IPS-NIHi11 (cell line): ENCODE data around the gene PGLYRP2.

Source experiments
- DNase-seq: peaks from one replicate; pipeline ENCODE4 v3.0.0; 2012; ENCODE audit warnings: mixed read lengths, low spot score

The PGLYRP2 gene

DNA sequence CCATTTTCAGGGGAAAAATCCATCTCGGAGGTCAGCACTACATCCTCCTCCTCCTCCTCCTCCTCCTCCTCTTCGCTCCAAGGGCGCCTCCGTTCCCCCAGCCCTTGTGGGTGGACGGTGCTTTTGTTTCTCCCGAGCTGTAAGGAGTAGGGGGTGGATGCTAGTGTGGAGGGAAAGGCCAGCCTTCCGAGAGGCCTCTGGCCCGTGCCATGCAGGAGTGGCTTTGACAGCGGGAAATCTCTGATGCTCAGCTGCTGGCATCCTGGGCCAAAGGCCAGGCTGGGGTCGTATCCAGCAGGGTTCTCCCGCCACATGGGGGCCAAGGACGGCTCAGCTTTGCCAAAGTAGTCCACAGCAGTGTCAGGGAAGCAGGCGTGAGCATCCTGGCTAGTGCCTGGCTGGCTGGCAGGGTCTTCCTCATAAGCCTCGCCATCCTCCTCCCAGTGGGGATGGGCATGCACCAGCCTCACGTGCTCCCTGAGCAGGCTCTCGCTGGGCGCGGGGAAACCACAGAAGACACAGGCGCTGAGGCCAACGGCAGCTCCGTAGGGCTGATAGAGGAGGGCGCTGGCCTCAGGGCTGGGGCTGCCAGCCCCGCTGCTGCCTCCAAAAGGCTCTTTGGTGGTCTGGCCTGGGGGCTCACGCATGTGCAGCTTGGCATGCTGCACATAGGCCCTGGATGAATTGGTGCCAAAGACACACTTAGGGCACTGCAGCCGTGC is 40.1 kb downstream of the PGLYRP2 start:
- no peak for DNase-seq

DNA sequence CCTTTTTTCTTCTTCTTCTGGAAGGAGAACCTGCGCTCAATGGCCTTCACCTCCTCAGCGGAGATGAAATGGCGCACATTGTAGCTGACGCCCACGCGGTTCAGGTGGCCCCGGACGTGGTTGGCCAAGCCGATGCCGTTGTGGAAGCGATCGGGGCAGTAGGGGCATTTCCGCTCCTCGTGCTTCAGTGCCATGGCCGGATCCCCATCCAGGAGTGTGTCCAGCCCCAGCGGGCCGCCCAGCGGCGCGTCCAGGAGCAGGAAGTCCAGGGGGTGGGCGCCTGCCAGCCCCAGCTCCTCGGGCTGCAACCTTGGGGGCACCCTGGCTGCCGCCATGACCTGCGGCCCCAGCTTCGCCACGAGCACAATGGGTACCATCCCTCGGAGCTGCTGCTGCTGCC is 40.7 kb downstream of the PGLYRP2 start:
- no peak for DNase-seq

DNA sequence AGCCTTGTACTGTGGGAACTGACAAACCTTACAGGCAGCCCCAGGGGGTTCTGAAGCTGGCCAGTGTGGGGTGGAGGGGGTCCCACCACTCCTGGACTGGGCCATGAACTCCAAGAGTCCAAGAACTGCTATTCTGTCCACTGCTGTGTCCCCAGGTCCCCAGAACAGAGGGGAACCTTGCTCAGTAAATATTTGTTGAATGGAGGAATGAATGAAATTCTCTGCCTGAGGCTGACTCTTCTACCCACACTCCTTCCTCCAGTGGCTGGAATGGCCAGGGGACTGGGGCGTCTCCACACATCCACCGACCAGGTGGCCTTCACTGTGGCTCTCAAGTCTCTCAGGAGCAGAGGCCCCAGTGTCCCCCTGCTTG is 41.2 kb downstream of the PGLYRP2 start:
- DNase-seq: no peak

DNA sequence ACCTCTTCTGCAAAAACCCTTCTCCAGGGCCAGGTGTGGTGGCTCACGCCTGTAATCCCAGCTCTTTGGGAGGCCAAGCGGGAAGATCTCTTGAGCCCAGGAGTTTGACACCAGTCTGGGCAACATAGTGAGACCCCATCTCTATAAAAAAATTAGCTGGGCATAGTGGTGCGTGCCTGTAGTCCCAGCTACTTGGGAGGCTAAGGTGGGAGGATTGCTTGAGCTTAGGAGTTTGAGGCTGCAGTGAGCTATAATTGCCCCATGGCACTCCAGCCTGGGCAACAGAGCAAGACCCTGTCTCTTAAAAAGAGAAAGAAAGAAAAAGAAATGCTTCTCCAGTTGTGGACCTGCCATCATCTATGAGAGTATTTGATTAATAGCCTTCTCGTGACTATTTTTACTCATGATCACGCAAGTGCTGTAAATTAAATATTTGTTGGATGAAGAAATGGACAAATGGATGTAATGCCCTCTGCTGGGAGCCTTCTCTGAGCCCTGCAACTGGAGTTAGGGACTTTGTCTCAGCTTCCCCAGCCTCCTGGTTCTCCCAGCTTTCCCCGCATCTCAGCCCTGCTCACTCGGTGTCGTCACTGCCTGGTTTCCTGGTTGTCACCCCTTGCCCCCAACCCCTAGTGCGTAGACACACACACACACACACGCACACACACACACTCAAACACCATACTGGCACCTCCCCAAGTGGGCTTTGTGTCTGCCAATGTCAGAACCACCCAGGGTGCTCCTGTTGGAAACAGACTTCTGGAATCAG is 41.8 kb downstream of the PGLYRP2 start:
- no peak for DNase-seq

DNA sequence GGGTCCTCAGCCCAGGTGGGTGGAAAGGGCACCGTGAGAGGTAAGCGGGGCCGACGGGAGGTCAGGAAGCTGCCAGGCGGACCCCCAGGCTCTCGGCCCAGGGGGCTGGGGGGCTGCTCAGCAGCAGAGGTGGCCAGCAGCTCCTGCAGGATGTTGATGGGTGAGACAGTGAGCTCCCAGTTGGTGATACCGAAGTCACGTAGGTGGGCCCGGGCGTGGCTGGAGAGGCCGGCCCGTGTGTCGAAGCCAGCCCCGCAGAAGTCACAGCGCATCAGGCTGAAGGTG is 42.5 kb downstream of the PGLYRP2 start:
- no peak for DNase-seq

DNA sequence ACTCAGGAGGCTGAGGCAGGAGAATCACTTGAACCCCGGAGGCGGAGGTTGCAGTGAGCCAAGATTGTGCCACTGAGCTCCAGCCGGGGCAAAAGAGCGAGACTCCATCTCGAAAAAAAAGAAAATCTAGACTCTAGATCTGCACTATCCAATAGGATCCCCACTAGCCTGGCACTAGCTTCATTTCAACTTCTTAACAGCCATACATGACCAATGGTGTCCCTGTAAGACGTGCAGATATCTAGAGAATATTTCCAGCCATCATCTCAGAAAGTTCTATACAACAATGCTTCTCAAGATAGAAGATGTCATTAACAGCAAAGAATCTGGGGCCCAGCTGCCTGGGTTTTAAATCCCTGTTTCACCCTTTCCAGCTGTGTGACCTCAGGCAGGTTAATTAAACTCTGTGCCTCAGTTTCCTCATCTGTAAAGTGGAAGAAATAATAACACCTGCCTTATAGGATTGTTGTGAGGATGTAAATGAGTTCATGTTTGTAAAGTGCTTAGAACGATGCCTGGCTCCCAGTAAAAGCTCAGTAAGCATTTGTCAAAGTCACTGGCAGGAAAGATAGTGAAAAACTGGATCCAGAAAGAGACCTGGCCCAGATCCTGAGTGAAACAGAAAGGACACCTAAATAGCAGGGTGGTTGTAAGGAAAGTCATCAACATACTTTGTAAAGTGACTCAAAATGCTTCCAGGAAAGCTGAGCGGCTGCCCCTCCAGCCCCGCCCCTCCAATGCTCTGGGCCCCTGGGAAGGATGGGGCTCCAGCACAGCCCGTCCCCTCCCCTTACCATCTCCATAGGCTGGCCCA is 43.1 kb downstream of the PGLYRP2 start:
- DNase-seq: no peak

DNA sequence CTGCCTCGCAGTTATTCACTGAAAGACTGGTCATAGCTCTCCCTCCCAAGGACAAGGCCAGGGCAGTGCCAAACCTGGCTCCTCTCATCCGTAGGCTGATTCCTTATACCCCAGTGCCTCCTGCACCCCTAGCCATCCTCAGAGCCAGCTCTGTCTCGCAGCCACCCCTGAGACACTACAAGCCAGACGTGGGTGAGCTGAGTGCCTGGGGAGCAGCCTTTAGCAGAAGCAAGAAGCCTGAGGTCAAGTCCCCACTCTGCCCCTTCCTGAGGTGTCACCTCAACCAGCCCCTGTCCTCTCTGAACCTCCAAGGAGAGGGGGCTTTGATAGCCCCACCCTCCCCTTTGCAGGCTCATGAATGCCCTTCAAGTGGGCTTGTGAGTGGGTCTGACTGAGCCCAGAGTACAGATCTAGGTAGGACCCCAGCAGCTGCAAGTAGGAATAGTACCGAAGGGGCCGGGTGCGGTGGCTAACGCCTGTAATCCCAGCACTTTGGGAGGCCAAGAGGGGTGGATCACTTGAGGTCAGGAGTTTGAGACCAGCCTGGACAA is 45.7 kb downstream of the PGLYRP2 start:
- DNase-seq: no peak

DNA sequence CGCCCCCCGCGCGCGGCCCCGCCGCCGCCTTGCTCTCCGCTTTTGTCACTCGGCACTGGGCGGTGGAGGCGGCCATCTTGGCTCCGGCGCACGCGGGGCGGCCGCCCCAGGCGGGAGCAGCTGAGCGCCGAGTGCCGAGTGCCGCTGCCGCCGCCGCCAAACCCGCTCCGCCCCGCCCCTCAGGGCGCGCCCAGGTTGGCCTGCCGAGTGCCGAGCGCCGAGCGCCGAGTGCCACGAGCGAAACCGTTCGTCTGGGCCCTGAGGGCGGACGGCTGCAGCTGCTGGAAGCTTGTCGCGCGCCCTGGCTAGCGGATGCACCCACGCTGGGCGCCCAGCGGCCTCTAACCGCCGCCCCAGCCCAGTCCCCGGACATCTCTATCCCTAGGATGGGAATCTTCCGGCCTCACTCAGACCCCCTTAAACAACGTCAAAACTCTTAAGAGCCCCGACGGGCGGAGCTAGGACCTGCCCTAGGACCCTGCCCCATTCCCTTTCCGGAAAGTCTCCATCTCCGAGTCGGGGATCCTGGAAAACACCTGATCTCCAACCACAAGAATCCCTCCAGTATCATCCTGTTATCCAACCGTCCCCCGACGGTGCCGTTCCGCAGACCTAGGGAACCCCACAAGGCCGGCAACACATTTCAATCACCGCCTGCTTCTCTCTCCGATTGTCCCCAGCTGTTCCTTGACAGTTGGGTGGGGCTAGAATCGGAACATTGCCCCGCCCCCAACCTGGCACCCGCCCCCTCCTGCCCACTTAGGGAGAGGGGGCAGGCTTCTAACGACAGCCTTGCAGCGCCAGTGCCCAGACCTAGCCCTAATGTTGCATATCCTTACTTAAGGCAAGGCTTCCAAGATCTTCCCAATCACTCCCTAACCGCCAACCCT is 46.4 kb downstream of the PGLYRP2 start:
- peak; percentile 100 for DNase-seq

DNA sequence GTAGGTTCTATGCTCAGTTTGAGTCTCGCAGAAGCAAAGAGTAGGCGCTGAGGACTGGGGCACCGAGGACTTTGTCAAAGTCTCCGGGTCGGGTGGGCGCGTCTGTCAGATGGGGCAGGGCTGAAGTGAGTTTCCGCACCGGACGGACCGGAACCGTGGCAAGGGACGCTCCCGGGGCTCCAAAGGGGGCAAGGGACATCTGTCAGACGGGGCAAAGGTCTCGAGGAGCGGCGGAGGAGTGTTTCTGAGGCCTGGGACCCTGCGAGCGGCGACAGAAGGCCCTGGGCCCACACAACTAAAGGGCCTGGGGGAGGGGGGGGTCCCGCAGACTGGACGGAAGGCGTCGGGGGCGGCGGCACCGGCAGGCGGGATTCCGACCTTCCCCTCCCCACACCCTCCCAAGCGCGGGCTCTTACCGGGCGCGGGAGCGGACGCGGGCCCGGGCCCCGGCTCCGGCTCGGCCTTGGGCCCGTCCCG is 47.2 kb downstream of the PGLYRP2 start:
- peak; percentile 52 for DNase-seq

DNA sequence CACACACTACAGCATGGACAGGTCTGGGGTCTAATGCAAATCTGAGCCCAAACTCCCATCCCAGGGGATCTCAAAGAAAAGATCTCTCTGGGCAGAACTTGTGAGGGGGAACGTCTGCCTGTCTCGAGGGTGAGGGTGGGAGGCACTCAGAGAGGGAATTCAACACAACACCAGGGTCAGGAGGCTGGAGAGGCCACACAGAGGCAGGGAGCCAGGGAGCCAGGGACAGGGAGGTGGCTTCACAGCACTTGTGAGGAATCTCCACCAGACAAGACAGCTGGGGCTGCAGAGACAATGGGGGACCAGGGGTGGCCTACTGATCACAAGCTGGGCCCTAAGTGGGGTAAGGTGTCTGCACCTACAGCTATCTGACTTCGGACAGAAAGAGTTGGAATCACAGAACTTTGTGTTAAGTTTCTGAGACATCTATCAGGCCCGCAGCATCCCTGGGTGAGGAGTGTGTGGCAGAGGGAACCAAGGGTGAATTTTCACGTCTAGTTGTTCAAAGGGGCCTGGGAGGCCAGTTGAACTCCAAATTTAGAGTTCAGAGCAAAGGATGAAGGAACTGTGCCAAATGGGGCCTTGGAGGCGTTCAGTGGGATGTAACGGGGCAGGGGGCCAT is 47.8 kb downstream of the PGLYRP2 start:
- no peak for DNase-seq

DNA sequence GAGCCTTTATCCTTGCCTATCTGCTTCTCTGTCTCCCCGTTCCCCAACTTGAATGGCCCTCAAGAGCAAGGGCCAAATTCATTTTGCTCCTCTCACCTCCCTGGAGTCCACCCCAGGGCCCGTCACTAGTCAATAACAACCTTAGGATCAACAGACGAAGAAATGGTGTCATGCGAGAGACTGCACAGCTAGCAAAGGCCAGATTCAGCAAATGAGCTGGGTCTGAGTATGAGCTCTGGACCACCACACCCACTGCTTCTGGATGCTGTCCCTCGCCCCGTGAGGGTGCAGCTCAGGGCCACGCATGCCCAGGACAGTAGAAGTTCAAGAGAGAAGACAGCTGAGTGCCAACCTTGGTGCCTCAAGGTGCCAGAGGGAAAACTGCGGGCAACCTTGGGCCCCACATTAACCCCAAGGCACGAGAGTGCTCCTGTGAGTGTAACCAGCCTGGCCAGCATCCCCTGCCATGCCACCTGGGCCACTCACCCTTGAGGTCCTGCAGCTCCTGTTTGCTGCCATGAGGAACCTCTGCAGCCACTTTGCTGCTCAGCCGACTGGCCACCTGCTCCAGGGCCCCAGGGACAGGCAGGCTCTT is 48.7 kb downstream of the PGLYRP2 start:
- no peak for DNase-seq

DNA sequence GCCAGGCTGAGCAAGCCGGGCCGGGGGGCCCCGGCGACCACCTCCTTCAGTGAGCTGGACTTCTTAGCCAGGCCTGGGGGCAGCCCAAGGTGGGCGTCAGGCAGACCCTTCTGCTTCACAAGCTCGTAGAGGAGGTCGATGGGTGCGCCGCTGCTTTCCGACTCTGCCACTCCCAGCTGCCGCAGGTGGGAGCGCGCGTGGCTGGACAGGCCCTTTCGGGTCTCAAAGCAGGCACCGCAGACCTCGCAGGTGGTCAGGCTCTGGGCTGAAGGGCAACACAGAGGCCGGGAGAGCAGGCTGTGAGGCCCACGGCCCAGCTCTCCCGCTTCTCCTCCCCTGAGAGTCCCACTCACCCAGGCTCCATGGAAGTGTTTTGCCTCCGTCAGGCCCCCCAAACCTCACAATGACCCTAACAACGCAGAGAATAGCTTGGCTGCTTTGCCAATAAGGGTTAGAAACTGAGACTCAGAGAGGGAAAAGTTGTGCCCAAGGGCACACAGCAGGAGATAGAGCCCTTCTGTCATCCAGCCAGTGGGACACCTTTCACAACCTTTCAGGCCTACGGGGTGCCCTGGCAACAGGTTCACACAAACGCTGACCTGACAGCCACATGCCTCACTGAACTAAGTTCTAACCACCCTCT is 49.4 kb downstream of the PGLYRP2 start:
- no peak for DNase-seq

DNA sequence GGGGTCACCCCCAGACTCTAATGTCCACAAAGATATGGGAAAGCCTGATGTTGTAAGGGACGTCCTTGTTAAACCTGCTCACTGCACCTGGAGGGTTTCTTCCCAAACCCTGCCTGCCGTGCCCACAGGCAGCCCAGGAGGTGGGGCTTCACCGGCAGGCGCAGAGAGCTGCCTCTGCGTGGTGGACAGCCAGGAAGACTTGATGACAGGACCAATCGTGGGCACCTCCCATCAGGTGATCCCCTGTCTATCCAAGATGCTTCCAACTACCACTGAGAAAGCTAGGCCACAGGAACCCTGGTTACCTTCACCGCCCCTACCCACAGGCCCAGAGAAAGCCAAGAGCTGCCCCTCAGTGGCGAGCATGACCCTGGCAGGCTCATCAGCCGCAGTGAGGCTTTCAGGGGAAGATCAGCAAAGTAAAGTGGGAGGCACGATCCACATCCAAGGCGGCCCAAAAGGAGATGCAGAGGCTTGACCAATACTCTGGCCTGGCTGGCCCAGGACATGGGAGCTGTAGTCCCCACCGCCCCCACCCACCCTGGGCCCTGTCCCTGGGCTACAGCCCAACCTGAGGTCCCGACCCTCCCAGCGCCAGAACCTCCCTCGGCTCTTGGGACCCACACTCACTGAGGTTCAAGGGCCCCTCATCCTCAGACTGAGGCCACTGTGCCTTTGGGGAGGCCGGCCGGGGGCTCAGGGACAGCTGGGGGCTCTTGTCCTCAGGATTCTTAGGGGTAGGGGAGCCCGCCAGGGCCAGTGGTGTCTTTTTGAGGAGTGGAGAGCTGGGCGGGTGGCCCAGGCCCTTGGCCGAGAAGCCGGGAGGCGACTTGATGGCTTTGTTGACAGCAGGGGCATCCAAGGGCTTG is 50.1 kb downstream of the PGLYRP2 start:
- no peak for DNase-seq

DNA sequence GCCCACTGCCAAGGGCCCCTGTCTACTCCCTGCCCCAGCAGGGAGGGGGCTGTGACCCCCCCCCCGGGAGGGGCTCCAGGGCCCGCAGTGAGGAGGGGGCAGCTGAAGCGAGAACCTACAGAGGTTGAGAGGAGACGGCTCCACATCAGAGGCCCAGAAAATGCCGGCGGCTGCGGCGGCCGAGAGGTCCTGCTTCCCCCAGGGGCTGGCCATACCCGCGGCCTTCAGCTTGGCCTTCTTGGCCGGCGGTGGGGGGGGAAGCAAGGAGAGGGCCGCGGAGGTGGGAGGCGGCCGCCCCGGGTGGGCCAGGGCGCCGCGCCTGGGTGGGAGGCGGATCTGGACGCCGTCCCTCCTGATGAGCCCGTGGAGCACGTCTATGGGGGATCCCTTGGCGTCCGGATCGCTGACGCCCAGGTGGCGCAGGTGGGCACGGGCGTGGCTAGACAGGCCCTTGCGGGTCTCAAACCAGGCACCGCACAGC is 51.3 kb downstream of the PGLYRP2 start:
- DNase-seq: no peak

DNA sequence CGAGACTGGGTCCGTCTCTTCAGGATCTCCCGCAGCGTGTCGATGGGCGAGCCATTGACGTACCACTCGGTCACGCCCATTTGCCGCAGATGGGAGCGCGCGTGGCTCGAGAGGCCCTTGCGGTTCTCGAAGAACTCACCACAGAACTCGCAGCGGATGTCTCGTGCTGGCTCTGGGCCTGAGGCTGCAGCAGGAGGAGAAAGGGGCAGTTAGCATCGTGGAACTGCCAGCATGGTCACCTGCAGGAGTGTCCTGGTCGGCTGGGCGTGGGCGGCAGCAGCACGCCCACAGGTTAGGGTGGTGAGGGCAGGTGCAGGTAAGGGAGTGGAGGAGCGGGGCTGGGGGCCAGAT is 52.0 kb downstream of the PGLYRP2 start:
- no peak for DNase-seq

DNA sequence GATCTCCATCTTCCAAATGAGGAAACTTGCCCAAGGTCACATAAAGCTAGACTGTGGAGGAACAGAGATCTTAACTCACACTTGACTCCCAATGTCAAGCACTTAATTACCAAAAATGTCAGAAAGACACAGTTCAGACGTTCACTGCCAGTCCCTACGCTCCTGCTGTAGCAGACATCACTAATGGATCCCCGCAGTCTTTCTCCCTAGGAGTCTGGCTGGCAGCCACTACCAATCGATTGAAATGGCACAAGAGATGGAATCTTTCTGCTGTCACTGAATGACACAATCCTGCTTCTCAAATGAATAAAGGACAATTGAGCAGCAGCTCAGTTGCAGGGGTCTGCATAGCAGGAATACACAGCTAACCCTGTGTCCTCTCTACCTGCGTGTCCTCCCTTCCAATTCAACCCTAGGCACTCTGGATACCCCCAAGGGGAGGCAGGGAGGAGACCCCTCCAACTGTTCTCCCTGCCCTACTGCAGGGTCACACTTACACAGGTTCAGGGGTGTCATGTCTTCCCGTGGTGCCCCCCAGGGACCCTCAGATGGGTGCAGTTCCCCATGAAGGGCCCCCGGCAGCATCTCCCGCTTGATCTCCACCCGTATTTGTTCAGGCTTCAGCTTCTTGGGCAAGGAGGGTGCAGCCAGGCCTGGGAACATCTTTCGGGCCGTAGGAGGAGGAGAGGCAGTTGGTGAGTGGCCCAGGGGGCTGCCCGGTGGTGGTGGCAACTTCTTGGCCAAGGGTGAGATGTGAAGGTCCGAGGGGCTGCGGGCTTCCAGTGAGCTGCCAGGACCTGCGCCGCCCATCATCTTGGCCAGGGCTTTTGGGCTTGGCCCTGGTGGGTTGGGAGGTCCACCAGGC is 52.6 kb downstream of the PGLYRP2 start:
- DNase-seq: no peak

DNA sequence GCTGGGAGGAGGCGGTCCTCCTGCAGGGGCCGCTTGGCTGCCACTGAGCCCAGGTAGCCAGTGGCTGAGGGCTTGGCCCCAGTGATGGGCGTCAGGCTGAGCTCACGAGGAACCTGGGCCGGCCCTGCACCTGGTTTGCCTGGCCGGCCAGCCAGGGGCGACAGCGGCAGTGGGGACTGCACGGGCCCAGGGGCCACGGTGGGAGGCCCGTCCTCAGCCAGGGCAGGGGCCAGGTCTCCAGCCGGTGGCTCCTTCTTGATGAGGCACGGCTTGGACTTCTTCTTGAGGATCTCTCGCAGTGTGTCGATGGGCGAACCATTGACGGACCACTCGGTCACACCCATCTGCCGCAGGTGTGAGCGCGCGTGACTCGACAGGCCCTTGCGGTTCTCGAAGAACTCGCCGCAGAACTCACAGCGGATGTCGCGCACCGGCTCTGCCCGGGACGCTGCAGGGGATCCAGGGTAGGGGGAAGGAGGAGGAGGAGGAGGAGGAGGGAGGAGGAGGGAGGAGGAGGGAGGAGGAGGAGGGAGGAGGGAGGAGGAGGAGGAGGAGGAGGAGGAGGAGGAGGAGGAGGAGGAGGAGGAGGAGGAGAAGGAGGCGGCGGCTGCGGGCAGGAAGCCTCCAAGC is 53.9 kb downstream of the PGLYRP2 start:
- no peak for DNase-seq
